ENCODE measurements around the gene MCM3AP.
"Not testable (repeated sequence)": the region's sequence is repeated elsewhere in the genome, so short reads cannot be mapped to it uniquely, and the experiment has no call there.

Gene MCM3AP

GRCh38 chr21:46205166-46205565, 80.2 kb downstream of the MCM3AP start:
- H3K4me3 ChIP-seq (ENCODE audit: low read depth, low read length): no peak overlapping the region
- TF ChIP-seq, protein P1, sequence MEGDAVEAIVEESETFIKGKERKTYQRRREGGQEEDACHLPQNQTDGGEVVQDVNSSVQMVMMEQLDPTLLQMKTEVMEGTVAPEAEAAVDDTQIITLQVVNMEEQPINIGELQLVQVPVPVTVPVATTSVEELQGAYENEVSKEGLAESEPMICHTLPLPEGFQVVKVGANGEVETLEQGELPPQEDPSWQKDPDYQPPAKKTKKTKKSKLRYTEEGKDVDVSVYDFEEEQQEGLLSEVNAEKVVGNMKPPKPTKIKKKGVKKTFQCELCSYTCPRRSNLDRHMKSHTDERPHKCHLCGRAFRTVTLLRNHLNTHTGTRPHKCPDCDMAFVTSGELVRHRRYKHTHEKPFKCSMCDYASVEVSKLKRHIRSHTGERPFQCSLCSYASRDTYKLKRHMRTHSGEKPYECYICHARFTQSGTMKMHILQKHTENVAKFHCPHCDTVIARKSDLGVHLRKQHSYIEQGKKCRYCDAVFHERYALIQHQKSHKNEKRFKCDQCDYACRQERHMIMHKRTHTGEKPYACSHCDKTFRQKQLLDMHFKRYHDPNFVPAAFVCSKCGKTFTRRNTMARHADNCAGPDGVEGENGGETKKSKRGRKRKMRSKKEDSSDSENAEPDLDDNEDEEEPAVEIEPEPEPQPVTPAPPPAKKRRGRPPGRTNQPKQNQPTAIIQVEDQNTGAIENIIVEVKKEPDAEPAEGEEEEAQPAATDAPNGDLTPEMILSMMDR (IDR thresholded peaks at IDR 0.05; ENCODE audit: insufficient read depth, low read length, missing control alignments): no peak
- CTCF ChIA-PET: no interaction called here
- POLR2A ChIA-PET: no interaction called here
- DNase-seq (ENCODE audit: low read depth, low spot score): no peak

DNA sequence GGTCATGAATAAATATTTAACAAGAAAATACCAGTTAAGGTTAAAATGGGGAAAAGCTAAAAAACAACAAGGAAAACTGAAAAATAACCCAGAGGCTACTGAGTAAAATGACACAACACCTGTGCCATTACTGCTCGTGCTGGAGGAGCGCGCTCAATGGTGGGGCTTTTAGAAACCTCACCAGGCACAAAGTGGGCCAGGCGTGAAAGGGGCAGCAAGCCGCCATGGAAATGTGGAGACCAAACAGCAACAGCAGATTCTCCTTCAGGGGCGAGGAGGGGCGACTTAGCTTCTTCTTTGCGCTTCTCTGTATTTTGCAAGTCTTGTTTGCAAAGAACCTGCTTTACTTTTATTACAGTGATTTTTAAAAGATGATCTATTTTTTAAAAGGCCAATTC, 82.2 kb downstream of the MCM3AP start:
- CTCF ChIA-PET: no interaction called here
- TF ChIP-seq, protein P1 (IDR thresholded peaks at IDR 0.05; ENCODE audit: insufficient read depth, low read length, missing control alignments): no peak

DNA sequence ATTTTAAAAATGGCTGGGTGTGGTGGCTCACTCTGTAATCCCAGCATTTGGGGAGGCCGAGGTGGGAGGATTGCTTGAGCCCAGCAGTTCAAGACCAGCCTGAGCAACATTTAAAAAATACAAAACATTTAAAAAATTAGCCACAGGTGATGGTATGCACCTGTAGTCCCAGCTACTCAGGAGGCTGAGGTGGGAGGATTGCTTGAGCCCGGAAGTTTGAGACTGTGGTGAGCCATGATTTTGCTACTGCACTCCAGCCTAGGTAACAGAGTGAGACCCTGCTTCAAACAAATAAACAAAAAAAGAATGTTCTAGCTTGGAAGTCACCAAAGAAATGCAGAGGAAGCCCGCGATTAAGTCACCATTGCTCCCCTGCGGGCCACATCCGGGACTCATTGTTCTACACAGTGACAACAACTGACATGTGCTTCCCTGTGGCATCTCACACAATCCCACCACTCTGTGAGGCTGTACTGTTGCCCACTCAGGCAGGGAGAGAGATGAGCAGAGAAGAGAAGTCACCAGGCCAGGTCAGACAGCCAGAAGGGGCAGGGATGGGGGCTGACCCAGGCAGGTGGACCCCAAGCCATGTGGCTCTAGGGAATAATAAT, 82.7 kb downstream of the MCM3AP start:
- ChIA-PET CTCF (no interaction called here), POLR2A (no interaction called here)
- no peak for DNase-seq (ENCODE audit: low read depth, low spot score)
- H3K4me3 ChIP-seq (ENCODE audit: low read depth, low read length): no peak overlapping the region
- TF ChIP-seq, protein P1 (IDR thresholded peaks at IDR 0.05; ENCODE audit: insufficient read depth, low read length, missing control alignments): no peak

More for the DNA sequence above, 82.2 kb downstream of the MCM3AP start:
- no peak for DNase-seq (ENCODE audit: low read depth, low spot score)
- H3K4me3 ChIP-seq (ENCODE audit: low read depth, low read length): no peak overlapping the region
- POLR2A ChIA-PET: no interaction called here

GRCh38 chr21:46200877-46201803, 84.3 kb downstream of the MCM3AP start:
- CTCF ChIA-PET; H3K4me3 ChIP-seq (ENCODE audit: low read depth, low read length); DNase-seq (ENCODE audit: low read depth, low spot score); POLR2A ChIA-PET: not testable (repeated sequence)

DNA sequence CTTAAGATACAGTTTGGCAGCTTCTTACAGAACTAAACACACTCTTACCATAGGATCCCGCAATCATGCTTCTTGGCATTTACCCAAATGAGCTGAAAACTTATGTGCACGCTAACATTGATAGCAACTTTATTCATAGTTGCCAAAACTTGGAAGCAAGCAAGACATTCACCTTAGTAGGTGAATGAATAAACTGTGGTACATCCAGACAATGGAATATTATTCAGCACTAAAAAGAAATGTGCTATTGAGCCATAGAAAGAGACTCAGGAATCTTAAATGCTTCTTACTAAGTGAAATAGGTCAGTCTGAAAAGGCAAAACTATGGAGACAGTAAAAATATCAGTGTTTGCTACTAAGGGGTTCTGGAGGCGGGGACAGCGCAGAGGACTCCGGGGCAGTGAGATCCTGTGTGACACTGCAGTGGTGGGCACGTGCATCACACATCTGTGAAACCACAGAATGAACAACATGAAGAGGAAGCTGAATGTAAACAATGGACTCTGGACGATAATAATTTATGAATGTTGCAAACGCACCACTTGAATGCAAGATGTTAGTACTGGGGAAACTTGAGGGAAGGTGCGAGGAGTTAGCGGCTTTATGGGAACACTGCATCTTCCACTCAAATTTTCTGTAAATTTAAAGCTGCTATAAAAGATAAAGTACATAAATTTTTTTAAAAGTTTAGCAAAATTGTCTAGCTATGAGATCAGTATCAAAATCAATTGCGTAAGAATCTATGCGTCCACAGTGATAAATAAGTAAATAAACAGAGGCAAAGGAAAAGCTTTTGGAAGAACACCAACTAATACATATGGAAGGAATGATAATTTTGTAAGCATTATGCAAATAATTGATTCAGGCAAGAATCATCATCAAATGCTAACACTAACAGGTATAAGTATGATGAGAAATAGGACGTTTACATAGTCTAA, 85.7 kb downstream of the MCM3AP start:
- TF ChIP-seq, protein P1 (IDR thresholded peaks at IDR 0.05; ENCODE audit: insufficient read depth, low read length, missing control alignments): no peak
- no peak overlapping the region for H3K4me3 ChIP-seq (ENCODE audit: low read depth, low read length)
- CTCF ChIA-PET: interaction anchor here (1.3 kb wide), 1 partner anchor 56 kb away, joined by 5 read pairs; no protein-coding TSS in a partner anchor
- DNase-seq (ENCODE audit: low read depth, low spot score): no peak
- POLR2A ChIA-PET: no interaction called here

DNA sequence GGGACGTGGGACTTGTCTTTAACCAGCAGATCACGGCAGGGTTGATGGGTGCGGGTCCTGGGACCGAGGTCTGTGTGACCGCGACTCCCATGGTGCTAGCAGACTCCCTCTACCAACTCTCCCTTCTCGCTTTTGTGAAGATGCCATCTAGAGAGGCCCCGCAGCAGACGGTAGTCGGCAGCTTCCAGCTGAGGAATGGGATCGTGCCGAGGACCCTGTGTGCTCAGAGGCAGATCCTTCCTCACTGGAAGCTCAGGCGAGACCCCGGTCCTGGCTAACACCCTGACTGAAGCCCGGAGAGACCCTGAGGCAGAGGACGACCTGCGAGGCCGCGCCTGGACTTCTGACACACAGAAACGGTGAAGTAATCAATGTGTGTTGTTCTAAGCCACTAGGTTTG, 88.7 kb downstream of the MCM3AP start:
- TF ChIP-seq, protein P1 (IDR thresholded peaks at IDR 0.05; ENCODE audit: insufficient read depth, low read length, missing control alignments): no peak
- H3K4me3 ChIP-seq (ENCODE audit: low read depth, low read length): no peak overlapping the region
- POLR2A ChIA-PET: no interaction called here
- DNase-seq (ENCODE audit: low read depth, low spot score): no peak
- CTCF ChIA-PET: no interaction called here
